ENCODE measurements around the gene NCK2.

GRCh38 chr2:105773568-105773967, 28.9 kb downstream of the NCK2 start:
- TF ChIP-seq CTCF (IDR thresholded peaks at IDR 0.05; ENCODE audit: low read length) (no peak), EZH2 (IDR thresholded peaks at IDR 0.05; ENCODE audit: borderline replicate concordance, low read length) (no peak)
